Stimulated activated CD8-positive, alpha-beta memory T cell treated with anti-CD3 and anti-CD28 coated beads, Interleukin-4, amount 100 ng/mL, for 24 hours (primary cell): Measurements from ENCODE around the gene LMF1.
"Not testable (repeated sequence)": the region's sequence is repeated elsewhere in the genome, so short reads cannot be mapped to it uniquely, and the experiment has no call there.

Experiments
- DNase-seq: peaks from one replicate; pipeline ENCODE4 v3.0.0-alpha.2; 2020; ENCODE audit warnings: low read depth

The LMF1 gene

GRCh38 chr16:892536-893255, 78.1 kb downstream of the LMF1 start:
- DNase-seq: no peak

- DNase-seq: no peak
Observed at GRCh38 chr16:892006-892405, 78.8 kb downstream of the LMF1 start.

- DNase-seq: no peak
Observed at GRCh38 chr16:891353-891740, 79.4 kb downstream of the LMF1 start.

GRCh38 chr16:890716-891352, 80.0 kb downstream of the LMF1 start:
- DNase-seq: no peak

GRCh38 chr16:890217-890616, 80.6 kb downstream of the LMF1 start:
- DNase-seq: no peak

- DNase-seq: no peak
Observed at GRCh38 chr16:889586-889985, 81.2 kb downstream of the LMF1 start.

GRCh38 chr16:888901-889570, 81.7 kb downstream of the LMF1 start:
- DNase-seq: no peak

GRCh38 chr16:888456-888855, 82.3 kb downstream of the LMF1 start:
- DNase-seq: not testable (repeated sequence)

- no peak for DNase-seq
Observed at GRCh38 chr16:887846-888245, 82.9 kb downstream of the LMF1 start.

GRCh38 chr16:886802-887731, 83.7 kb downstream of the LMF1 start:
- no peak for DNase-seq

GRCh38 chr16:886084-886543, 84.7 kb downstream of the LMF1 start:
- DNase-seq: no peak

GRCh38 chr16:885391-885790, 85.4 kb downstream of the LMF1 start:
- DNase-seq: no peak

- DNase-seq: no peak
Observed at GRCh38 chr16:884232-884631, 86.6 kb downstream of the LMF1 start.

GRCh38 chr16:883781-884180, 87.0 kb downstream of the LMF1 start:
- DNase-seq: no peak

GRCh38 chr16:883340-883739, 87.4 kb downstream of the LMF1 start:
- DNase-seq: no peak

- not testable (repeated sequence) for DNase-seq
Observed at GRCh38 chr16:882671-883070, 88.1 kb downstream of the LMF1 start.

- no peak for DNase-seq
Observed at GRCh38 chr16:882256-882655, 88.5 kb downstream of the LMF1 start.

- DNase-seq: no peak
Observed at GRCh38 chr16:881219-882097, 89.3 kb downstream of the LMF1 start.

- DNase-seq: no peak
Observed at GRCh38 chr16:880471-881171, 90.2 kb downstream of the LMF1 start.

GRCh38 chr16:879986-880385, 90.8 kb downstream of the LMF1 start:
- no peak for DNase-seq
